RWPE2 (cell line): ENCODE results near the gene TP53AIP1.

Experiments used
- ATAC-seq: fragments of 200-7000 bp; cut with Tn5 transposase; 3 replicates; pipeline ENCODE4 v1.9.1; 2021; ENCODE audit warnings: low read depth
- DNase-seq: peaks from one replicate; pipeline ENCODE4 v3.0.0-alpha.2; 2020; ENCODE audit warnings: low spot score
- H3K27ac ChIP-seq: fragments of 450-650 bp; 2 replicates; pipeline ENCODE4 v1.5.1; 2017; ENCODE audit warnings: mild to moderate bottlenecking; ENCODE audit not compliant: poor library complexity, severe bottlenecking
- H3K27me3 ChIP-seq: fragments of 250-450 bp; sonication (Bioruptor Pico); 2 replicates; pipeline ENCODE4 v1.5.1; 2021; ENCODE audit warnings: mild to moderate bottlenecking, moderate library complexity; ENCODE audit not compliant: insufficient read depth, poor library complexity, severe bottlenecking
- H3K36me3 ChIP-seq: fragments of 250-450 bp; sonication (Bioruptor Pico); 2 replicates; pipeline ENCODE4 v1.5.1; 2020; ENCODE audit warnings: low read depth, mild to moderate bottlenecking, moderate library complexity
- H3K4me1 ChIP-seq: fragments of 250-450 bp; sonication (Bioruptor Pico); 2 replicates; pipeline ENCODE4 v1.5.1; 2021; ENCODE audit warnings: mild to moderate bottlenecking, moderate library complexity; ENCODE audit not compliant: insufficient read depth, poor library complexity, severe bottlenecking
- H3K4me3 ChIP-seq: fragments of 250-450 bp; sonication (Bioruptor Pico); 2 replicates; pipeline ENCODE4 v1.5.1; 2021; ENCODE audit warnings: mild to moderate bottlenecking, moderate library complexity; ENCODE audit not compliant: severe bottlenecking
- H3K9me3 ChIP-seq: fragments of 250-450 bp; sonication (Bioruptor Pico); 2 replicates; pipeline ENCODE4 v1.5.1; 2021; ENCODE audit warnings: mild to moderate bottlenecking, moderate library complexity; ENCODE audit not compliant: severe bottlenecking
- TF ChIP-seq, protein P1 (sequence below): fragments of 450-650 bp; IDR thresholded peaks from one replicate; pipeline ENCODE4 v1.5.1; 2017; ENCODE audit warnings: mild to moderate bottlenecking, moderate library complexity; ENCODE audit not compliant: poor library complexity, severe bottlenecking

Gene TP53AIP1

DNA sequence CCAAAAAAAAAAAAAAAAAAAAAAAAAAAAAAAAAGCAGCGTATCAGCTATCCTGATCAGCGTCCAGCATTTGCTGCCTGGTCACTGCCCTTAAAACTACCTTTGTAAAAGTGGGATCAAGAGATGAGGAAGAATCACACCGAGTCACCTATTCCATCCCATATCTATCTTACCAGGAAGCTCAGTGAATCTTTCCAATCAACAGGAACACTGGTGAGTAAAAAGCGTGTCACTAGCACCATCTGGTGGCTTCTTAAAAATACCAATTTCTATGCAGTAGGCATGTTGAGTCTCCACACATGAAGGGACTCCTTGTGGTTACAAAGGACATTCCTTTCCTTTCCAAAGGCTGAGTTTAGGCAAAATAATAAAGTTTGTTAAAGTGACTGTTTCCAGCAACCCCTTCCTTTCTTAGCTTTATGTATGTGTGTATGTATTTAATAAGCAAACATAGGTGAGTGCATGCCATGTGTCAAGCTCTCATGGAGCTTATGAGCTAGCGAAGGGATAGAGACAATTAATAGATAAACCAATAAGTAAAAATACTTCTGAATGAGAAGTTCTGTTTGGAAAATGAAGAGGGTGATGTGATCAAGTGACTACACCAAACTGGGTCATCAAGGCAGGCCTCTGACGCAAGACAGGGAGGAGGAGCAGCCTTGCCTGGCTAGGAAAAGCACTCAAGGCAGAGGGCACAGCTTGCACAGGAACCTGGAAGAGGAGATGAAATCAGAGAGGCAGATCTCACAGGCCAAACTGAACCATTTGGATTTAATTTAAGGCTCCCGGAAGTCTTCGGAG lies 13.9 kb upstream of the TP53AIP1 start:
- DNase-seq = no peak
- peak; percentile 87 for ATAC-seq
- Histone ChIP-seq H3K36me3 (no peaks in the 10 kb centered on the region), H3K9me3 (no peaks in the 10 kb centered on the region), H3K27me3 (no peaks in the 10 kb centered on the region), H3K4me1 (no peaks in the 10 kb centered on the region), H3K4me3 (no peak overlapping the region), H3K27ac (no peak overlapping the region)
- TF ChIP-seq, protein P1, sequence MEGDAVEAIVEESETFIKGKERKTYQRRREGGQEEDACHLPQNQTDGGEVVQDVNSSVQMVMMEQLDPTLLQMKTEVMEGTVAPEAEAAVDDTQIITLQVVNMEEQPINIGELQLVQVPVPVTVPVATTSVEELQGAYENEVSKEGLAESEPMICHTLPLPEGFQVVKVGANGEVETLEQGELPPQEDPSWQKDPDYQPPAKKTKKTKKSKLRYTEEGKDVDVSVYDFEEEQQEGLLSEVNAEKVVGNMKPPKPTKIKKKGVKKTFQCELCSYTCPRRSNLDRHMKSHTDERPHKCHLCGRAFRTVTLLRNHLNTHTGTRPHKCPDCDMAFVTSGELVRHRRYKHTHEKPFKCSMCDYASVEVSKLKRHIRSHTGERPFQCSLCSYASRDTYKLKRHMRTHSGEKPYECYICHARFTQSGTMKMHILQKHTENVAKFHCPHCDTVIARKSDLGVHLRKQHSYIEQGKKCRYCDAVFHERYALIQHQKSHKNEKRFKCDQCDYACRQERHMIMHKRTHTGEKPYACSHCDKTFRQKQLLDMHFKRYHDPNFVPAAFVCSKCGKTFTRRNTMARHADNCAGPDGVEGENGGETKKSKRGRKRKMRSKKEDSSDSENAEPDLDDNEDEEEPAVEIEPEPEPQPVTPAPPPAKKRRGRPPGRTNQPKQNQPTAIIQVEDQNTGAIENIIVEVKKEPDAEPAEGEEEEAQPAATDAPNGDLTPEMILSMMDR = peak; percentile 82

DNA sequence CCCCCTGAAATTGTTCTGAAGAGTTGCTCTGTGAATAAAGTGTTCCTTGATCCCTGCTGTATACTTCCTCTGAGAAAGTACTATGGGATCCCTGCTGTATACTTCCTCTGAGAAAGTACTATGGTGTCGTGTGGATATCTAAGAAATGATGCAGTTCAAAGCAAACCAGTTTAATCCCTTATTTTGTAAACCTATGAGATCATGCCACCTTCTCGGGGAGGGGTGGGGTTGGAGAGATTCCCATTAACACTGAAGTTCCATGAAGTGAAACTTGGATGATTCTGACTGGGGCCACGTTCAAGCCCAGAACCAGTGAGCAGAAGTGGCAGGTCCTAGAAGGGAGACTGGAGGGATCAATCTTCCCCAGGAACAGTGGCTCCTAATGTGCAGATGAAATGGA lies 13.0 kb upstream of the TP53AIP1 start:
- no peaks in the 10 kb centered on the region for H3K4me1 ChIP-seq
- no peaks in the 10 kb centered on the region for H3K36me3 ChIP-seq
- DNase-seq (no peak), ATAC-seq (no peak)
- no peak overlapping the region for H3K4me3 ChIP-seq
- H3K27me3 ChIP-seq = no peaks in the 10 kb centered on the region
- TF ChIP-seq, protein P1 = no peak
- H3K9me3 ChIP-seq = no peaks in the 10 kb centered on the region
- H3K27ac ChIP-seq = no peak overlapping the region

- H3K4me3 ChIP-seq = no peak overlapping the region
Measured at GRCh38 chr11:128953151-128953550, 10.5 kb upstream of the TP53AIP1 start.

DNA sequence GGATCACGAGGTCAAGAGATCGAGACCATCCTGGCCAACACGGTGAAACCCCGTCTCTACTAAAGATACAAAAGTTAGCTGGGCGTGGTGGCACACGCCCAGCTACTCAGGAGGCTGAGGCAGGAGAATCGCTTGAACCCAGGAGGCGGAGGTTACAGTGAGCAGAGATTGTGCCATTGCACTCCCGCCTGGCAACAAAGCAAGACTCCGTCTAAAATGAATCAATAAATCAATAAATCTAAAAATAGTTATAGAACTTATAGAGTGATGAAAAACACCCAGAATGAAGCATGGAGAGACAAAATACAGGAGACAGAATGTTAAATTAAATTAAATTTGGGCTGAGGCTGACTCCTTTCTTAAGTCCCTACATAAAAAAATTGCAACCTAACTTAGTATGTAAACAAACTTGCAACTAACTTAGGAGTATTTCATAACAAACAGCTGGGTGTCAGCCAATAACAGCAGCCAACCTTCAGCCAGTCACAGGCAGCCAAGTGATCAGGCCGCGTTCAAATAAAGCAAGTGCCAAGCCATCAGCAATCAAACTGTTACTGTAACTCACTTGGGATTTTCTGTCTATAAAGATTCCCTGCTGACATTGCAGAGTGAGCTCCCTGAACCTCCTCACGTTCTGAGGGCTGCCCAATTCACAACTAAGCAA lies 7.3 kb upstream of the TP53AIP1 start:
- TF ChIP-seq, protein P1 = no peak
- Histone ChIP-seq H3K9me3 (no peaks in the 10 kb centered on the region), H3K4me1 (no peaks in the 10 kb centered on the region), H3K27me3 (no peaks in the 10 kb centered on the region), H3K4me3 (no peak overlapping the region), H3K36me3 (no peaks in the 10 kb centered on the region), H3K27ac (no peak overlapping the region)
- DNase-seq (no peak), ATAC-seq (no peak)

More at GRCh38 chr11:128953151-128953550, 10.5 kb upstream of the TP53AIP1 start:
- Histone ChIP-seq H3K4me1 (no peaks in the 10 kb centered on the region), H3K27me3 (no peaks in the 10 kb centered on the region), H3K36me3 (no peaks in the 10 kb centered on the region), H3K27ac (no peak overlapping the region), H3K9me3 (no peaks in the 10 kb centered on the region)
- TF ChIP-seq, protein P1 = no peak
- DNase-seq (no peak), ATAC-seq (no peak)

- Histone ChIP-seq H3K9me3 (no peaks in the 10 kb centered on the region), H3K27me3 (no peaks in the 10 kb centered on the region), H3K4me3 (no peak overlapping the region), H3K4me1 (no peaks in the 10 kb centered on the region), H3K27ac (no peak overlapping the region), H3K36me3 (no peaks in the 10 kb centered on the region)
- TF ChIP-seq, protein P1 = peak; percentile 42
- peak; percentile 83 for ATAC-seq
- no peak for DNase-seq
Measured at GRCh38 chr11:128948583-128948982, 5.9 kb upstream of the TP53AIP1 start.
